GM10847 (cell line): ENCODE results near the gene ANKMY2.

Source experiments
- POLR2A ChIP-seq: IDR thresholded peaks from 2 replicates; pipeline ENCODE4 v1.6.1; 2011; ENCODE audit not compliant: insufficient read length; ENCODE audit errors: extremely low read depth

ANKMY2 gene

DNA sequence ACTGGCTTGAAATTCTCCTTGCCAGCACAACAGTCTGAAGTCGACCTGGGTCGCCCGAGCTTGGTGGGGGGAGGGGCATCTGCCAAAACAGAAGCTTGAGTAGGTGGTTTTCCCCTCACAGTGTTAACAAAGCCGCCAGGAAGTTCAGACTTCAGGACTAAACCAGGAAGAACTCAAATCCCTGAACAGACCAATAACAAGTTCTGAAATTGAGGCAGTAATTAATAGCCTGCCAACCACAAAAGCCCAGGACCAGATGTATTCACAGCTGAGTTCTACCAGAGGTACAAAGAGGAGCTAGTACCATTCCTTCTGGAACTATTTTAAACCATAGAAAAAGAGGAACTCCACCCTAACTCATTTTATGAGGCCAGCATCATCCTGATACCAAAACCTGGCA is 73.6 kb downstream of the ANKMY2 start:
- no peak for TF ChIP-seq POLR2A

- no peak for TF ChIP-seq POLR2A
Observed at GRCh38 chr7:16564909-16565426, 80.6 kb downstream of the ANKMY2 start.

DNA sequence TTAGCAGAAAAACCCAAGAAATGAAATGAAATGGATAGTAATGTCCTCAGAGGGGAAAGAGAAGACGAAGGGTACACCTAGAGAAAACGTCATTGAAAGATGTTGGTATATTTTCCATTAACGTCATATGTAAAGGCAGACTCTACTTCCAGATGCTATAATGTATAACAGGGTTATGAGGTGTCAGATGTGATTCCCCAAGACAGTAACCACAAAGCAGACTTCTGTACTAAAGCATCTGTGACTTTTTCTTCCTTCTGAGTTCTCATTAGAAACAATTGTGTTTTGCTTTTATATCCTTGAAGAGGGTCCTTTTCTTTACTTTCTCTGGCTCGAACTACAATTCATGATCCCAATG is 81.6 kb downstream of the ANKMY2 start:
- no peak for TF ChIP-seq POLR2A

DNA sequence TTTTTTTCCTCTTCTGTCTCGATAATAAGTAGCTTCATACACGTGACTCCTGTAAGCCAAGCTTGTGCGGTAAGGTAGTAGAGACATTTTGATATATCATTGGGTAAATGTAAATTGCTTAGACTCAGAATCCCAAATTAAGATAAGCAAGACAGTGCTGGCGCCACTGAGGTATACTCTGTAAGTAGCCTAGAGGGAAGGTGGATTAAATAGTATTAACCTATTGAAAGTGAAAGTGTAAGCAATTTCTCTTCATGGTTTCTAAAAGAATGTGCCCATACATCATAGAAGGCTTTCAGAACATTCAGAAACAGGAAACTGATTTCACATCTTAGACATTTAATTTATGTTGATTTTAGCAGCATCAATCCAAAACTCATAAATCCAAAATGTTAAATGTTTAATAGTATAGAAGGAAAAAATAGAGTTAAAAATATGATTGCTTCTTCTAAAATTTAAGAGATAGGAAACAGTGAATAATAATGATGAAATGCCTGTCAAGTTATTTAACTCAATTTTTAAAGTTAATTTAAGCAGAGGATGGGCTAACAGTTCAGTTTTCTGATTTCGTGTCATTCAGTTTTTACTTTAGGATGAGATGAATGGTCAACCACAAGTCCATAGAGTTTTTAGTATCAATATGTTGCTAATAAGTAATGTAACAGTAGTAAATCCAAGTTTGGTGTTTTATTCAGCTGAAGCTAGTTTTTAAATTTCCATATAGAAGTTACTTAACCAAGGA is 82.1 kb downstream of the ANKMY2 start:
- no peak for TF ChIP-seq POLR2A

GRCh38 chr7:16562456-16563220 is 82.9 kb downstream of the ANKMY2 start:
- TF ChIP-seq POLR2A, result no peak

DNA sequence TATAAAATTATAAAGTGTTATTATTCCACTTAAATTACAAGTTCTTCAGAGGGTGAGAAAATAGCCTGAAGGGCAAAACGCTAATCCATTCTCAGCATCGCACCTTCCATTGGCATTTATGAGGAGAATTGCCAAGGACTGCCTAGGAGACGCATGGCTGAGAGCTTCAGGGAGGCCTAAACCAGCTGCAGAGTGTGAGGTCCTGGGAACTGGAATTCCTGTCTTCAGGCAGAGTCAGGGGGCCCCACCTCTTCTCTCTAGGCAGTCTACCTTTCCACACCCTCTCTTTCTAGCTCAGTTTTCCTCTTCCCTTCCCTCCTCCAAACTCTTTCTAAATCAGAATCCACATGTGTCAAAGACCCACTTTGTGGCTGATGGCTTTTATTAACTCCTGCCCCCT is 83.6 kb downstream of the ANKMY2 start:
- no peak for TF ChIP-seq POLR2A

- TF ChIP-seq POLR2A, result no peak
Observed at GRCh38 chr7:16559497-16560179, 85.9 kb downstream of the ANKMY2 start.

DNA sequence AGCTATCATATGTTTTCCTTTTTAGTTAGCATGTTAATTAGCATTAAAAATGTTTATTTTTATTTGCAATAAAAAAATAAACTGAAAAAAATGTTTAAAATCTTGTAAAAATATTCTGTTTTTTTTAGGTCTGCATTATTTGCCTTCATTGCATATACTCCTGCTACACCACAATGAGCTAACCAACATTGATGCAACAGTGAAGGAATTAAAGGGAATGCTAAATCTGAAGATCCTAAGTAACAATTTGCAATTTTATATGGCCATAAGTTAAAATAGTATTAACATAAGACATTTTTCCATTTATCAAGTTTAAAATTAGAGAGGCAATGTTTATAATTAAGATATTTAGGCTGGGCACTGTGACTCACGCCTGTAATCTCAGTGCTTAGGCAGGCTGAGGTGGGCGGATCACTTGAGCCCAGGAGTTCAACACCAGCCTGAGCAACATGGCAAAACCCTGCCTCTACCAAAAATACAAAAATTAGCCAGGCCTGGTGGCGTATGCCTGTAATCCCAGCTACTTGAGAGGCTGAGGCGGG is 86.7 kb downstream of the ANKMY2 start:
- TF ChIP-seq POLR2A, result no peak

DNA sequence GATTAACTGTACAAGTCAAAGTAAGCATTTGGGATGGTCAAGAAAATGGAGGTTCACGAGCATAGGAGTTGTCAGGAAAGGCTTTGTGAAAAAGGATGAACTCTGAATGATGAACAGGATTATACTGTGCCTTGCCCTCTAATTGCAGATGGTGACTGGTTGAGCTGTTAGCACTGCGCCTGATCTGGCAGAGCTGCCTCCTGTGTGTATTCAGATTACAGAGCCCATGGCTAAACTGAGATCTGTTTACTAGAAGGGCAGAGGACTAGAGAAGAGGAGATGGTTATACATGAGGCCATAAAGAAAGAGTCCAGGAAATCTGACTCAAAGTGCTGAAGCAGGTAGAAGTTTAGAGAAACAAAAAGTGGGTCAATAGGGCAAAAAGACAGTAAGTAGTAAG is 89.2 kb downstream of the ANKMY2 start:
- no peak for TF ChIP-seq POLR2A

DNA sequence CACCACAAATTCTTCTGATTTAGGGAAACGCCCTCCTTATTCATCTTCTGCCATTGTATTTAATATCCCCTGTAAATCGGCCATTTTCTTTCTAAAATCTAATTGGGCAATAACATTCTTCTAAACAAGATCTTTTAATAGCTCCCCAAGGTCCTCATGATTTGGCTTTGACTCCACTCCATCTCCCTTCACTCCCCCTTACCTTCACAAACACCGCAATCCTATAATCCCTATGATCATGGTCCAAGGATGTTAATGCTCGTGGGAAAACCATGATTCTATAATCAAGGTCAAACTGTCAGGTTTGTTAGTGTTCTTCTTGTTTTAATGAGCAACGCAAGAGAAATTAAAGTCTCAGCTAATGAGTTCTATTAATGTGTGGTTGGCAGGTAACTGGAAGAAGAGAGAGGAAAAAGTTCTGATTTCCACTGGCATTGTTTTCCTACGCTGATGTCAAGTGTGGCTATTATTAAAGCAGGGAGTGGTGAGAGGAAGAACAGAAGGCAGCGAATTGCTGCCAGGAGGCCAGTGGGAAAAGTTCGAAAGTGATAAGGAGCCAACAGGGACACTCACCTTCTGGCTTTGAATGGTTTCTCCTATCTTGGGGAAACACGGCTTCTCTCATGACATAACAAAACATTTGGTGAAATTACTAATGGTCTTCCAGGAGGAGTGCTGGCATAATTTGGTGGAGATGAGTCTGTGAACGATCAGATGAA is 90.9 kb downstream of the ANKMY2 start:
- TF ChIP-seq POLR2A, result no peak

GRCh38 chr7:16550671-16551070 is 94.9 kb downstream of the ANKMY2 start:
- TF ChIP-seq POLR2A, result no peak
